Epithelial cell of proximal tubule (primary cell): ENCODE measurements around the gene TMTC1. TPM values are rescaled to one million over a fixed set of nuclear protein-coding genes. Genes with fewer than 3 reads are reported as not detected.

Experiments used
- DNase-seq: peaks from one replicate; pipeline ENCODE4 v3.0.0-alpha.2; 2011; ENCODE audit warnings: low read depth
- H3K4me3 ChIP-seq: 2 replicates; pipeline ENCODE4 v1.5.1; 2011; ENCODE audit warnings: low read depth, mild to moderate bottlenecking, low read length
- total RNA-seq: library from RNA; depleted of rRNA; stranded (reverse); fragments of >200 nt; gene quantifications from 2 replicates; pipeline ENCODE4 v1.2.3, GENCODE V29; 2015
- TF ChIP-seq, protein P1 (sequence below): conservative IDR thresholded peaks from 2 replicates; pipeline ENCODE4 v1.5.1; 2012; ENCODE audit warnings: low read depth, mild to moderate bottlenecking, low read length

The TMTC1 gene
- total RNA-seq, 1 donor from 2014 or later, result 0.40 TPM

DNA sequence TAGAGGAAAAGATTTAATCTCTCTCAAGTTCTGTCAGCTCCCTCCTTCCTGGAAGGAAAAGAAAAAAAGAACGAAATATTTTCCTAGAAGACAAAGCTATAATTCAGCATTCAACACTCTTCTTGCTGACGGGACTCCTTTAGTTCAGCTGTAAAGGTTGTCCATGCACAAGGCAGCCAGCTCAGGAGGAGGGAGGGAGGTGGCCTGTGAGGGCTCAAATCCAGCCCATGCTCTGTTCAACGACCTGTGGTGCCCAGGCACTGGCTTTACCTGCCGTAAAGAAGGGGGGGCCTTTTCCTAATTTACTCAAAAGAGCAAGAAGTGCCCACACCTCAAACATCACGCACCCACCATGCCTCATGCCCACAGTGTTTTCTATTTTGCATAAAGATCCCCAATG is 109.3 kb downstream of the TMTC1 start:
- TF ChIP-seq, protein P1, sequence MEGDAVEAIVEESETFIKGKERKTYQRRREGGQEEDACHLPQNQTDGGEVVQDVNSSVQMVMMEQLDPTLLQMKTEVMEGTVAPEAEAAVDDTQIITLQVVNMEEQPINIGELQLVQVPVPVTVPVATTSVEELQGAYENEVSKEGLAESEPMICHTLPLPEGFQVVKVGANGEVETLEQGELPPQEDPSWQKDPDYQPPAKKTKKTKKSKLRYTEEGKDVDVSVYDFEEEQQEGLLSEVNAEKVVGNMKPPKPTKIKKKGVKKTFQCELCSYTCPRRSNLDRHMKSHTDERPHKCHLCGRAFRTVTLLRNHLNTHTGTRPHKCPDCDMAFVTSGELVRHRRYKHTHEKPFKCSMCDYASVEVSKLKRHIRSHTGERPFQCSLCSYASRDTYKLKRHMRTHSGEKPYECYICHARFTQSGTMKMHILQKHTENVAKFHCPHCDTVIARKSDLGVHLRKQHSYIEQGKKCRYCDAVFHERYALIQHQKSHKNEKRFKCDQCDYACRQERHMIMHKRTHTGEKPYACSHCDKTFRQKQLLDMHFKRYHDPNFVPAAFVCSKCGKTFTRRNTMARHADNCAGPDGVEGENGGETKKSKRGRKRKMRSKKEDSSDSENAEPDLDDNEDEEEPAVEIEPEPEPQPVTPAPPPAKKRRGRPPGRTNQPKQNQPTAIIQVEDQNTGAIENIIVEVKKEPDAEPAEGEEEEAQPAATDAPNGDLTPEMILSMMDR, result no peak
- H3K4me3 ChIP-seq, result no peak overlapping the region
- DNase-seq, result no peak

- TF ChIP-seq, protein P1, result no peak
- DNase-seq, result no peak
- no peak overlapping the region for H3K4me3 ChIP-seq
These were observed 110.4 kb downstream of the TMTC1 start for GRCh38 chr12:29673346-29673745.

GRCh38 chr12:29672580-29672979 is 111.2 kb downstream of the TMTC1 start:
- no peak overlapping the region for H3K4me3 ChIP-seq
- TF ChIP-seq, protein P1, result no peak

DNA sequence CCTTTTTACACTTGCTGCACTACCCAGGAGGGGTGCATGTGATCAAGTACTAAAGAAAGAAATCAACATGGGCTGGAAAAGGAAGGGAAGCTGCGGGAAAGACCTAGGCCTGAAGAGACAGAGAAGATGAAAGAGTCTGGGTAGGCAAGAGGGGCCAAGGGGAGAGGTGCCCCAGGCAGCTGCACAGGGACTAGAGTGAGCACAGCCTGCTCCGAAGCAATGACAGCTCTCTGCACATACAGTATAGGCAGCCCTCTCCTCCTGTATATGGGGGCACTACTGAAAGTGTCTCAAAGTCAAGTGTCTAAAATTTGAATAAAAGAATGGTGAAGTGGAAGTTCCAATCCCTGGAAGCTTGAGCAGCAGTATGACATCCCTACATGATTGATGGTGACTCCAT is 112.0 kb downstream of the TMTC1 start:
- H3K4me3 ChIP-seq, result no peak overlapping the region
- no peak for DNase-seq
- TF ChIP-seq, protein P1, result no peak

More at GRCh38 chr12:29672580-29672979, 111.2 kb downstream of the TMTC1 start:
- DNase-seq, result no peak

DNA sequence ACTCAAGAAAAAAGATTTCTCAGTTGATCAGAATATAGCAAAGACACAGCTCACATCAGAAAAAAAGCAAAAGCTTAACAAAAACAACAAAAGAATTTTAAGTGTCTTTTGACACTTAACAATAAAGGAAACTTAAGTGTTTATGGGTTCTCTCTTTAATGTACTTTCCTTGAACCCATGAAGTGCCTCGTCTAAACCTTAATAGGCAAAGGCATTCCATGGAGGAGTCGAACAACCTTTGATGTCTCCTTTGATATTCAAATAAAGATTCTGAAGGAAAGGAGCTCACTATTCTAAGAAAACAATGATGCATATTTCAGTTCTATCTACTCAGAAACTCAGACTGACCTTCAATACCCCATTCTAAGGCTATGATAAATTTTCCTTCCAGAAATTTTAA is 116.7 kb downstream of the TMTC1 start:
- DNase-seq, result no peak
- TF ChIP-seq, protein P1, result no peak
- H3K4me3 ChIP-seq, result no peak overlapping the region

GRCh38 chr12:29665107-29665506 is 118.6 kb downstream of the TMTC1 start:
- TF ChIP-seq, protein P1, result no peak
- no peak for DNase-seq

DNA sequence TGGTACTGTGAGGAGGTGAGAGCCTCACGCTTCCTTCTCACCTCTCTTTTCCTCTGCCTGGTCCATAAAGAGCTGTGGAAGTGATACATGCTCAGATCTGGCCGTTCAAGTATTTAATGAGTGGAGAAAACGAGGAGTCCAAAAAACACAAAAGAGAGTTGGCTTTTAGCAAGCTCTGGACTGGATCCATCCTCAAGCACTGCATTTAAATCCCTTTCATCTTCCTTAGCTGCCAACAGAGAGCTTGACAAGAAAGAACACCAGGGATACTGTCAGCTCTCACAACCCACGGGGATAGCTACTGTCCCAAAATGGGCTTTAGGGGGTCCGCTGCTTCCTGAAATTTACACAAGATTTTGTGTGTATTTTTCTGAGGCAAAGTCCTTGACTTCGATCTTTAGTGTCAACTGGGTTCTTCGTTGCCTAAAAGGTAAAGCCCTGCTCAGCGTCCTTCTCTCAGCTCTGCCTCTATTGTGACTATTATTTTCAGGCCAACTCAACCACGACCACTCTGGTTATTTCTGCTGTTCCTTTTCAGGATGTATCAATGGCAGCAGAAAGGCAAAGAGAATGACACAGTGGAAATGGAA is 120.9 kb downstream of the TMTC1 start:
- no peak overlapping the region for H3K4me3 ChIP-seq
- TF ChIP-seq, protein P1, result no peak
- DNase-seq, result no peak

More at GRCh38 chr12:29665107-29665506, 118.6 kb downstream of the TMTC1 start:
- H3K4me3 ChIP-seq, result no peak overlapping the region
